Sigmoid colon (tissue), 4 donors: ENCODE measurements around the gene MAP3K7.

Source experiments
- CTCF ChIP-seq, 4 experiments: fragments of 450-650 bp in 3 of 4; fragments of 200-600 bp in 1 of 4; IDR thresholded peaks; one replicate each; pipeline ENCODE4 v1.5.1; 2016 to 2019; ENCODE audit warnings: antibody characterized with exemption in 4 of 4, mild to moderate bottlenecking in 3 of 4, moderate library complexity in 2 of 4
- POLR2A ChIP-seq, 2 donors: fragments of 450-650 bp; IDR thresholded peaks; one replicate each; pipeline ENCODE4 v1.6.1; 2016; ENCODE audit warnings: antibody characterized with exemption in 2 of 2, mild to moderate bottlenecking in 2 of 2, moderate library complexity in 2 of 2
- POLR2AphosphoS5 ChIP-seq, 4 donors: sonication (generic); formaldehyde crosslinking; IDR thresholded peaks; one replicate each; pipeline ENCODE4 v1.6.1; 2017; ENCODE audit warnings: antibody characterized with exemption in 4 of 4

- TF ChIP-seq CTCF (IDR thresholded peaks at IDR 0.05) (no peak), POLR2AphosphoS5 (IDR thresholded peaks at IDR 0.05) (no peak), POLR2A (IDR thresholded peaks at IDR 0.05) (no peak)
Observed at GRCh38 chr6:90463874-90464273, 123.0 kb downstream of the MAP3K7 start.
